MCF 10A (cell line): Measurements from ENCODE around the gene TMEM184A. TPM values are rescaled to one million over a fixed set of nuclear protein-coding genes. Genes with fewer than 3 reads are reported as not detected.

Experiments used
- BruUV-seq: library from RNA; stranded (reverse); fragments of 400-500 nt; replicated peaks from 2 replicates; lab custom pipeline; 2021; lab: Mats Ljungman, UMichigan
- CTCF ChIA-PET: fragments of 300-600 bp; sonication (Branson Sonifier 250); formaldehyde crosslinking; extraction: SDS; loops from one replicate; lab custom pipeline; 2021; ENCODE audit warnings: antibody characterized with exemption, inconsistent platforms; lab: Yijun Ruan, JAX
- POLR2A ChIA-PET: fragments of 300-600, 350-650 bp; sonication (Branson Sonifier 250); formaldehyde crosslinking; extraction: SDS; loops from one replicate; lab custom pipeline; 2020; ENCODE audit warnings: antibody characterized with exemption, inconsistent platforms; lab: Yijun Ruan, JAX
- DNase-seq: peaks from one replicate; pipeline ENCODE4 v3.0.0-alpha.2; 2018; ENCODE audit not compliant: unreplicated experiment
- H3K27ac Mint-ChIP-seq: one replicate; pipeline ENCODE4 v1.8.0; 2022; ENCODE audit warnings: mild to moderate bottlenecking, low read depth, mixed read lengths; ENCODE audit not compliant: unreplicated experiment
- H3K27me3 Mint-ChIP-seq: one replicate; pipeline ENCODE4 v1.8.0; 2022; ENCODE audit warnings: mixed read lengths; ENCODE audit not compliant: insufficient read depth, unreplicated experiment
- H3K36me3 Mint-ChIP-seq: one replicate; pipeline ENCODE4 v1.8.0; 2022; ENCODE audit warnings: mild to moderate bottlenecking, moderate library complexity, mixed read lengths; ENCODE audit not compliant: insufficient read depth, unreplicated experiment
- H3K4me1 Mint-ChIP-seq: one replicate; pipeline ENCODE4 v1.8.0; 2022; ENCODE audit warnings: mixed read lengths; ENCODE audit not compliant: insufficient read depth, unreplicated experiment
- H3K4me3 Mint-ChIP-seq: one replicate; pipeline ENCODE4 v1.8.0; 2022; ENCODE audit warnings: mild to moderate bottlenecking, moderate library complexity, mixed read lengths; ENCODE audit not compliant: unreplicated experiment
- H3K9me3 Mint-ChIP-seq: one replicate; pipeline ENCODE4 v1.8.0; 2022; ENCODE audit warnings: mixed read lengths; ENCODE audit not compliant: unreplicated experiment
- CTCF ChIP-seq: fragments of 200-600 bp; IDR thresholded peaks from one replicate; pipeline ENCODE4 v1.8.0; 2022; ENCODE audit warnings: antibody characterized with exemption, mild to moderate bottlenecking; ENCODE audit not compliant: unreplicated experiment
- intact Hi-C: fragments of 100-400 bp; cut with micrococcal nuclease; formaldehyde crosslinking; loops from 2 replicates; pipeline ENCODE4 v1.14.1; 2022
- total RNA-seq: library from RNA; stranded (reverse); gene quantifications from 2 replicates; pipeline ENCODE4 v1.2.3, GENCODE V29; 2022

Gene TMEM184A
- total RNA-seq, 1 experiment from 2014 or later: 14.2 TPM

GRCh38 chr7:1596181-1597043, 40.4 kb upstream of the TMEM184A start:
- ChIA-PET CTCF (interaction anchor here (0.5 to 1.2 kb wide), 2 partner anchors 18 to 131 kb away, joined by 3 read pairs; no protein-coding TSS in a partner anchor), POLR2A (no interaction called here)
- Mint-ChIP-seq H3K9me3 (peaks cover 11% of the 10 kb centered on the region), H3K4me1 (no peaks in the 10 kb centered on the region), H3K27me3 (peaks cover 90% of the 10 kb centered on the region), H3K4me3 (no peak overlapping the region), H3K36me3 (no peaks in the 10 kb centered on the region), H3K27ac (no peak overlapping the region)
- BruUV-seq: no TSS peak
- TF ChIP-seq CTCF: no peak
- intact Hi-C loops: no loop called here
- no peak for DNase-seq

- BruUV-seq: no TSS peak
- intact Hi-C loops: no loop called here
- Mint-ChIP-seq H3K36me3 (no peaks in the 10 kb centered on the region), H3K27me3 (peaks cover 90% of the 10 kb centered on the region), H3K4me1 (no peaks in the 10 kb centered on the region), H3K9me3 (peaks cover 11% of the 10 kb centered on the region), H3K27ac (no peak overlapping the region), H3K4me3 (no peak overlapping the region)
- no peak for TF ChIP-seq CTCF
- DNase-seq: no peak
- POLR2A ChIA-PET: no interaction called here
- CTCF ChIA-PET: interaction anchor here (1.2 kb wide), 1 partner anchor 17 kb away, joined by 3 read pairs; no protein-coding TSS in a partner anchor
These were observed 39.6 kb upstream of the TMEM184A start for GRCh38 chr7:1595636-1596035.

DNA sequence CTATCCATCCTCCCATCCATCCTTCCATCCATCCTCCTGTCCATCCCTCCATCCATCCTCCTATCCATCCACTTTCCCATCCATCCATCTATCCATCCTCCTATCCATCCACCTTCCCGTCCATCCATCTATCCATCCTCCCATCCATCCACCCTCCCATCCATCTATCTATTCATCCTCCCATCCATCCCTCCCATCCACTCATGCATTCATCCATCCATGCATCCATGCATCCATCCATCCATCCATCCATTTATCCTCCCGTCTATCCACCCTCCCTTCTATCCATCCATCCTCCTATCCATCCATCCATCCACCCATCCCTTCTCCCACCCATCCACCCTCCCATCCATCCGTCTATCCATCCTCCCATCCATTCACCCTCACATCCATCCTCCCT, 39.0 kb upstream of the TMEM184A start:
- POLR2A ChIA-PET: no interaction called here

More for the DNA sequence above, 39.0 kb upstream of the TMEM184A start:
- no peak overlapping the region for H3K4me3 Mint-ChIP-seq
- H3K4me1 Mint-ChIP-seq: no peaks in the 10 kb centered on the region
- no peak overlapping the region for H3K27ac Mint-ChIP-seq
- DNase-seq: no peak
- peaks cover 90% of the 10 kb centered on the region for H3K27me3 Mint-ChIP-seq
- CTCF ChIA-PET: no interaction called here
- no peaks in the 10 kb centered on the region for H3K36me3 Mint-ChIP-seq
- H3K9me3 Mint-ChIP-seq: peaks cover 11% of the 10 kb centered on the region
- BruUV-seq: no TSS peak
- no peak for TF ChIP-seq CTCF
- intact Hi-C loops: no loop called here
